GM19468 (cell line): Measurements from ENCODE around the gene ASTN2.
"Not testable (repeated sequence)": the region's sequence is repeated elsewhere in the genome, so short reads cannot be mapped to it uniquely, and the experiment has no call there.

Experiments
- ATAC-seq: cut with Tn5 transposase; IDR thresholded peaks from one replicate; pipeline ENCODE4 v1.9.1; 2021; ENCODE audit warnings: mild to moderate bottlenecking, moderate library complexity, moderate number of reproducible peaks; ENCODE audit not compliant: unreplicated experiment; ENCODE audit errors: extremely low read depth

Gene ASTN2

GRCh38 chr9:116942593-116943061 is 472.2 kb downstream of the ASTN2 start:
- no peak for ATAC-seq

- no peak for ATAC-seq
Measured at GRCh38 chr9:116941266-116941665, 473.6 kb downstream of the ASTN2 start.

GRCh38 chr9:116940614-116941215 is 474.1 kb downstream of the ASTN2 start:
- no peak for ATAC-seq

GRCh38 chr9:116939614-116940013 is 475.2 kb downstream of the ASTN2 start:
- no peak for ATAC-seq

- no peak for ATAC-seq
Measured at GRCh38 chr9:116939161-116939560, 475.7 kb downstream of the ASTN2 start.

- ATAC-seq: no peak
Measured at GRCh38 chr9:116937361-116937760, 477.5 kb downstream of the ASTN2 start.

GRCh38 chr9:116935149-116935897 is 479.5 kb downstream of the ASTN2 start:
- no peak for ATAC-seq

- ATAC-seq: no peak
Measured at GRCh38 chr9:116934131-116934530, 480.7 kb downstream of the ASTN2 start.

GRCh38 chr9:116933251-116933650 is 481.6 kb downstream of the ASTN2 start:
- ATAC-seq: no peak

GRCh38 chr9:116929621-116930020 is 485.2 kb downstream of the ASTN2 start:
- no peak for ATAC-seq

- no peak for ATAC-seq
Measured at GRCh38 chr9:116928884-116929283, 486.0 kb downstream of the ASTN2 start.

GRCh38 chr9:116928289-116928688 is 486.6 kb downstream of the ASTN2 start:
- no peak for ATAC-seq

- ATAC-seq: no peak
Measured at GRCh38 chr9:116927726-116928125, 487.1 kb downstream of the ASTN2 start.

- no peak for ATAC-seq
Measured at GRCh38 chr9:116925121-116925520, 489.7 kb downstream of the ASTN2 start.

GRCh38 chr9:116924462-116925110 is 490.3 kb downstream of the ASTN2 start:
- ATAC-seq: no peak

- not testable (repeated sequence) for ATAC-seq
Measured at GRCh38 chr9:116917895-116918508, 496.9 kb downstream of the ASTN2 start.

GRCh38 chr9:116913536-116913935 is 501.3 kb downstream of the ASTN2 start:
- no peak for ATAC-seq

- ATAC-seq: no peak
Measured at GRCh38 chr9:116910201-116910600, 504.7 kb downstream of the ASTN2 start.

- no peak for ATAC-seq
Measured at GRCh38 chr9:116907989-116908388, 506.9 kb downstream of the ASTN2 start.

- ATAC-seq: no peak
Measured at GRCh38 chr9:116905171-116905588, 509.7 kb downstream of the ASTN2 start.

- no peak for ATAC-seq
Measured at GRCh38 chr9:116904165-116904564, 510.7 kb downstream of the ASTN2 start.
